HepG2 (cell line): ENCODE measurements around the gene PXK. TPM values are rescaled to one million over a fixed set of nuclear protein-coding genes. Genes with fewer than 3 reads are reported as not detected.

Experiments
- AGO1 ChIP-seq: fragments of 200-400 bp; formaldehyde crosslinking; IDR thresholded peaks from 2 replicates; pipeline ENCODE4 v1.6.1; 2017; ENCODE audit warnings: mild to moderate bottlenecking, low read depth, low read length, moderate library complexity; ENCODE audit not compliant: poor library complexity, severe bottlenecking
- CBX1 ChIP-seq: IDR thresholded peaks from one replicate; pipeline ENCODE4 v1.6.1; 2016; ENCODE audit warnings: antibody characterized with exemption, low read depth
- CTCF ChIP-seq: sonication (generic); formaldehyde crosslinking; IDR thresholded peaks from 2 replicates; pipeline ENCODE4 v1.5.0; 2020; ENCODE audit warnings: mild to moderate bottlenecking, missing genetic modification reagents, moderate library complexity
- DPF2 ChIP-seq: sonication (generic); formaldehyde crosslinking; IDR thresholded peaks from 2 replicates; pipeline ENCODE4 v1.4.0; 2020; ENCODE audit warnings: mild to moderate bottlenecking, low read depth, missing genetic modification reagents, borderline replicate concordance
- FOSL1 ChIP-seq: sonication (generic); formaldehyde crosslinking; IDR thresholded peaks from 2 replicates; pipeline ENCODE4 v1.9.0; 2021; ENCODE audit warnings: missing genetic modification reagents, borderline replicate concordance
- IKZF1 ChIP-seq: fragments of 450-650 bp; IDR thresholded peaks from 2 replicates; pipeline ENCODE4 v1.7.1; 2016
- KDM4B ChIP-seq: sonication (generic); formaldehyde crosslinking; IDR thresholded peaks from 2 replicates; pipeline ENCODE4 v1.4.0; 2020; ENCODE audit warnings: missing genetic modification reagents
- MED1 ChIP-seq: sonication (generic); formaldehyde crosslinking; IDR thresholded peaks from 2 replicates; pipeline ENCODE4 v1.4.0; 2020; ENCODE audit warnings: missing genetic modification reagents
- SRF ChIP-seq: IDR thresholded peaks from 2 replicates; pipeline ENCODE4 v1.6.1; 2011; ENCODE audit warnings: mild to moderate bottlenecking, low read depth, low read length, moderate library complexity
- SSRP1 ChIP-seq: IDR thresholded peaks from 2 replicates; pipeline ENCODE4 v1.6.1; 2016; ENCODE audit warnings: control low read depth
- XRCC5 ChIP-seq: fragments of 200-400 bp; formaldehyde crosslinking; optimal IDR thresholded peaks from 2 replicates; pipeline ENCODE3; 2017; ENCODE audit warnings: mild to moderate bottlenecking, low read length
- ZMYM4 ChIP-seq: sonication (generic); formaldehyde crosslinking; IDR thresholded peaks from 2 replicates; pipeline ENCODE4 v1.8.1; 2023; ENCODE audit warnings: mild to moderate bottlenecking, missing genetic modification reagents
- ZNF17 ChIP-seq: sonication (generic); formaldehyde crosslinking; IDR thresholded peaks from 2 replicates; pipeline ENCODE4 v1.5.0; 2020; ENCODE audit warnings: mild to moderate bottlenecking, missing genetic modification reagents
- ZNF280D ChIP-seq: sonication (generic); formaldehyde crosslinking; IDR thresholded peaks from 2 replicates; pipeline ENCODE4 v1.5.1; 2020; ENCODE audit warnings: mild to moderate bottlenecking, missing genetic modification reagents
- ZNF292 ChIP-seq: sonication (generic); formaldehyde crosslinking; IDR thresholded peaks from 2 replicates; pipeline ENCODE4 v1.8.1; 2022; ENCODE audit warnings: mild to moderate bottlenecking, low read depth, missing genetic modification reagents, borderline replicate concordance
- ZNF326 ChIP-seq: sonication (generic); formaldehyde crosslinking; IDR thresholded peaks from 2 replicates; pipeline ENCODE4 v1.4.0; 2020; ENCODE audit warnings: missing genetic modification reagents, borderline replicate concordance
- ZNF382 ChIP-seq: sonication (generic); formaldehyde crosslinking; IDR thresholded peaks from 2 replicates; pipeline ENCODE4 v1.5.0; 2020; ENCODE audit warnings: missing genetic modification reagents, mild to moderate bottlenecking, borderline replicate concordance
- ZNF451 ChIP-seq: sonication (generic); formaldehyde crosslinking; IDR thresholded peaks from 2 replicates; pipeline ENCODE4 v1.5.0; 2020; ENCODE audit warnings: mild to moderate bottlenecking, missing genetic modification reagents
- ZNF512 ChIP-seq: sonication (generic); formaldehyde crosslinking; IDR thresholded peaks from 2 replicates; pipeline ENCODE4 v1.4.0; 2020; ENCODE audit warnings: mild to moderate bottlenecking, missing genetic modification reagents
- ZNF672 ChIP-seq: sonication (generic); formaldehyde crosslinking; IDR thresholded peaks from 2 replicates; pipeline ENCODE4 v1.8.1; 2022; ENCODE audit warnings: missing genetic modification reagents
- ZNF710 ChIP-seq: sonication (generic); formaldehyde crosslinking; IDR thresholded peaks from 2 replicates; pipeline ENCODE4 v1.5.0; 2020; ENCODE audit warnings: mild to moderate bottlenecking, missing genetic modification reagents, borderline replicate concordance
- ZNF747 ChIP-seq: sonication (generic); formaldehyde crosslinking; IDR thresholded peaks from 2 replicates; pipeline ENCODE4 v1.8.1; 2023; ENCODE audit warnings: missing genetic modification reagents, mild to moderate bottlenecking, borderline replicate concordance
- ZNF891 ChIP-seq: sonication (generic); formaldehyde crosslinking; IDR thresholded peaks from 2 replicates; pipeline ENCODE4 v1.5.0; 2020; ENCODE audit warnings: mild to moderate bottlenecking, missing genetic modification reagents
- polyA plus RNA-seq, 8 experiments: library from polyadenylated mRNA; depleted of rRNA in 3 of 8; stranded (reverse) in 7 of 8; unstranded in 1 of 8; fragments of >200 nt; fragmentation: Illumina TruSeq in 4 of 8; extraction: Trizol in 4 of 8; gene quantifications; 2 replicates each; pipeline versions ENCODE4 v1.2.1 to v1.2.3, GENCODE V29; 2011 to 2016; ENCODE audit warnings: low read depth in 4 of 8, missing spikeins in 1 of 8, mixed read lengths in 1 of 8; ENCODE audit not compliant: insufficient read depth in 1 of 8
- total RNA-seq, 5 experiments: library from RNA; depleted of rRNA; stranded (reverse); fragments of >200 nt; fragmentation: Illumina TruSeq; extraction: Trizol; gene quantifications; 2 replicates each; pipeline ENCODE4 v1.2.3, GENCODE V29; 2016; ENCODE audit warnings: low read depth in 1 of 5

PXK gene
- total and polyA plus RNA-seq, 2 of the 13 experiments (the other 11 are each of a cell fraction or from before 2014, with no cell fraction given), result 6.4 to 18.6 TPM

GRCh38 chr3:58332575-58333188, at the start of gene PXK (continued):
- TF ChIP-seq ZNF512 (CRISPR knock-in tag) (no peak), XRCC5 (peak; percentile 84), ZMYM4 (CRISPR knock-in tag) (peak; percentile 97), SSRP1 (no peak), MED1 (CRISPR knock-in tag) (peak; percentile 50; the same call in 1 of the 2 replicates), ZNF382 (CRISPR knock-in tag) (no peak), AGO1 (no peak), ZNF292 (no peak), IKZF1 (no peak), CTCF (no peak; the same call in none of the 2 replicates), SRF (no peak), CBX1 (no peak), ZNF17 (no peak), ZNF710 (CRISPR knock-in tag) (no peak), KDM4B (CRISPR knock-in tag) (no peak), ZNF891 (CRISPR knock-in tag) (no peak), ZNF326 (CRISPR knock-in tag) (no peak), ZNF747 (CRISPR knock-in tag) (no peak), FOSL1 (CRISPR knock-in tag) (no peak), ZNF280D (no peak), ZNF672 (no peak), ZNF451 (peak; percentile 76; the same call in 1 of the 2 replicates), DPF2 (no peak)
